ENCODE measurements around the gene CTNND2. TPM values are rescaled to one million over a fixed set of nuclear protein-coding genes. Genes with fewer than 3 reads are reported as not detected.

The CTNND2 gene
- total RNA-seq, 1 donor from 2014 or later: 18.4 TPM

- TF ChIP-seq, protein P1, sequence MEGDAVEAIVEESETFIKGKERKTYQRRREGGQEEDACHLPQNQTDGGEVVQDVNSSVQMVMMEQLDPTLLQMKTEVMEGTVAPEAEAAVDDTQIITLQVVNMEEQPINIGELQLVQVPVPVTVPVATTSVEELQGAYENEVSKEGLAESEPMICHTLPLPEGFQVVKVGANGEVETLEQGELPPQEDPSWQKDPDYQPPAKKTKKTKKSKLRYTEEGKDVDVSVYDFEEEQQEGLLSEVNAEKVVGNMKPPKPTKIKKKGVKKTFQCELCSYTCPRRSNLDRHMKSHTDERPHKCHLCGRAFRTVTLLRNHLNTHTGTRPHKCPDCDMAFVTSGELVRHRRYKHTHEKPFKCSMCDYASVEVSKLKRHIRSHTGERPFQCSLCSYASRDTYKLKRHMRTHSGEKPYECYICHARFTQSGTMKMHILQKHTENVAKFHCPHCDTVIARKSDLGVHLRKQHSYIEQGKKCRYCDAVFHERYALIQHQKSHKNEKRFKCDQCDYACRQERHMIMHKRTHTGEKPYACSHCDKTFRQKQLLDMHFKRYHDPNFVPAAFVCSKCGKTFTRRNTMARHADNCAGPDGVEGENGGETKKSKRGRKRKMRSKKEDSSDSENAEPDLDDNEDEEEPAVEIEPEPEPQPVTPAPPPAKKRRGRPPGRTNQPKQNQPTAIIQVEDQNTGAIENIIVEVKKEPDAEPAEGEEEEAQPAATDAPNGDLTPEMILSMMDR (IDR thresholded peaks at IDR 0.05; ENCODE audit: borderline replicate concordance): no peak
- Histone ChIP-seq H3K9me3 (replicated peaks) (no peaks in the 10 kb centered on the region), H3K36me3 (no peaks in the 10 kb centered on the region), H3K27me3 (ENCODE audit: low read depth) (no peaks in the 10 kb centered on the region), H3K27ac (replicated peaks) (no peak overlapping the region), H3K4me1 (no peaks in the 10 kb centered on the region), H3K4me3 (no peak overlapping the region)
- DNase-seq: no peak
- intact Hi-C loops (cut with micrococcal nuclease): no loop called here
Measured at GRCh38 chr5:11791792-11792191, 112.5 kb downstream of the CTNND2 start.

DNA sequence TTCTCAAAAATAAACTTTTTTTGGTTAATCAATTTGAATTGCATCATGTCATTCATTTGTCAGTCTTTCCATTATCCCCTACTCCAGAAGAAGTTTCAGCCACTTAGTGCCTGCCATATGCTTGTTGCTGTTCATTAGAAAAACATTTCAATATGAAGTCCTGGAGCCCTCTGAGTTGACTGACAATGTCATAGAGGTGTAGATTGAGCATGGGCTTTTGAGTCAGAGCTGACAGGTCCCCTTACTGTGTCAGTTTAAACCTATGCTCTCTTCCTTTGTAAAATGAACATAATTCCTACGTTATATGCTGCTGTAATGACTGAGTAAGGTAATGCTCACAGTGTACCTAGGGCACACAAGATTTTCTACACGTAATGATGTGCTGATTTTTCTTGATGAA, 114.0 kb downstream of the CTNND2 start:
- no peak for DNase-seq

GRCh38 chr5:11785771-11786352, 118.4 kb downstream of the CTNND2 start:
- intact Hi-C loops (cut with micrococcal nuclease): no loop called here
- Histone ChIP-seq H3K27ac (replicated peaks) (no peak overlapping the region), H3K4me3 (no peak overlapping the region), H3K9me3 (replicated peaks) (peaks cover 15% of the 10 kb centered on the region), H3K27me3 (ENCODE audit: low read depth) (no peaks in the 10 kb centered on the region), H3K4me1 (no peaks in the 10 kb centered on the region), H3K36me3 (no peaks in the 10 kb centered on the region)
- TF ChIP-seq, protein P1 (IDR thresholded peaks at IDR 0.05; ENCODE audit: borderline replicate concordance): no peak
- no peak for DNase-seq

More for the DNA sequence above, 114.0 kb downstream of the CTNND2 start:
- Histone ChIP-seq H3K27ac (replicated peaks) (no peak overlapping the region), H3K36me3 (no peaks in the 10 kb centered on the region), H3K4me3 (no peak overlapping the region), H3K4me1 (no peaks in the 10 kb centered on the region), H3K27me3 (ENCODE audit: low read depth) (no peaks in the 10 kb centered on the region), H3K9me3 (replicated peaks) (no peaks in the 10 kb centered on the region)
- TF ChIP-seq, protein P1 (IDR thresholded peaks at IDR 0.05; ENCODE audit: borderline replicate concordance): no peak
- intact Hi-C loops (cut with micrococcal nuclease): no loop called here

GRCh38 chr5:11780641-11781345, 123.5 kb downstream of the CTNND2 start:
- H3K27ac ChIP-seq (replicated peaks): no peak overlapping the region
- H3K27me3 ChIP-seq (ENCODE audit: low read depth): no peaks in the 10 kb centered on the region

DNA sequence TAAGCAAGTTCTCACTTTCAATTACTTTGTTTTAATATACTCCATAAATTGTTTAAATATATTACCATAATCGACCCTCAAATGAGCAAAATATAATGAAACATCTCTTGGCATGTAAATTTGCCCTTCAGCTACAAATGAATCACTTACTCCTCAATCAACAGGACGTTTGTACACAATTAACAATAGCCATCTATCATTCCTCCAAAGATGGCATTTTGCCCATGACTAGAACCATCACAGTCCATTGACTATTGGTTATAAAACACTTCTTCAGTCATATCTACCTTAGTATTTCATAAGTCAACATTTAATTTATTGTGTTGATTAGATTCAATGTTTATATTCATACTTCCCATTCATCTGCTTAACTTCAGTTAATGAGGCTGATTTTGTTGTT, 127.2 kb downstream of the CTNND2 start:
- Histone ChIP-seq H3K9me3 (replicated peaks) (no peaks in the 10 kb centered on the region), H3K36me3 (no peaks in the 10 kb centered on the region), H3K4me1 (no peaks in the 10 kb centered on the region), H3K27me3 (ENCODE audit: low read depth) (no peaks in the 10 kb centered on the region), H3K4me3 (no peak overlapping the region), H3K27ac (replicated peaks) (no peak overlapping the region)
- TF ChIP-seq, protein P1 (IDR thresholded peaks at IDR 0.05; ENCODE audit: borderline replicate concordance): no peak
- no peak for DNase-seq
- intact Hi-C loops (cut with micrococcal nuclease): no loop called here

More at GRCh38 chr5:11780641-11781345, 123.5 kb downstream of the CTNND2 start:
- Histone ChIP-seq H3K4me3 (no peak overlapping the region), H3K4me1 (no peaks in the 10 kb centered on the region), H3K36me3 (no peaks in the 10 kb centered on the region), H3K9me3 (replicated peaks) (peaks cover 15% of the 10 kb centered on the region)
- no peak for DNase-seq
- intact Hi-C loops (cut with micrococcal nuclease): no loop called here
- TF ChIP-seq, protein P1 (IDR thresholded peaks at IDR 0.05; ENCODE audit: borderline replicate concordance): no peak
